K562 (cell line): ENCODE measurements around the gene PRPF38A. TPM values are rescaled to one million over a fixed set of nuclear protein-coding genes. Genes with fewer than 3 reads are reported as not detected.

Experiments used
- CBX5 ChIP-seq: IDR thresholded peaks from 2 replicates; pipeline ENCODE4 v1.6.1; 2014; ENCODE audit warnings: low read depth, borderline replicate concordance
- E2F4 ChIP-seq: sonication (generic); formaldehyde crosslinking; IDR thresholded peaks from 2 replicates; pipeline ENCODE4 v1.8.0; 2022; ENCODE audit warnings: mild to moderate bottlenecking, low read depth, missing genetic modification reagents
- EP400 ChIP-seq: fragments of 450-650 bp; IDR thresholded peaks from 2 replicates; pipeline ENCODE4 v1.6.1; 2017; ENCODE audit warnings: antibody characterized with exemption, mild to moderate bottlenecking, moderate library complexity
- ETS1 ChIP-seq: conservative IDR thresholded peaks from 2 replicates; pipeline ENCODE4 v1.6.1; 2011; ENCODE audit warnings: low read depth, mild to moderate bottlenecking, low read length; ENCODE audit not compliant: control insufficient read depth
- IRF1 ChIP-seq: sonication (generic); formaldehyde crosslinking; IDR thresholded peaks from 2 replicates; pipeline ENCODE4 v1.8.0; 2022; ENCODE audit warnings: missing genetic modification reagents, mild to moderate bottlenecking, borderline replicate concordance
- JUN ChIP-seq, 2 experiments: sonication (generic) in 1 of 2; formaldehyde crosslinking in 1 of 2; IDR thresholded peaks; 2 replicates each; pipeline versions ENCODE4 v1.6.1 to v1.8.0; 2012 to 2022; ENCODE audit warnings: borderline replicate concordance in 2 of 2, mild to moderate bottlenecking in 2 of 2, improper control_type of control experiment in 1 of 2, low read depth in 1 of 2, low read length in 1 of 2, missing genetic modification reagents in 1 of 2
- MBD1 ChIP-seq: fragments of 250-450 bp; sonication (Bioruptor Pico); IDR thresholded peaks from 2 replicates; pipeline ENCODE4 v1.8.0; 2022; ENCODE audit warnings: inconsistent platforms
- MTA3 ChIP-seq: fragments of 450-650 bp; formaldehyde crosslinking; IDR thresholded peaks from 2 replicates; pipeline ENCODE4 v1.6.1; 2017; ENCODE audit warnings: mild to moderate bottlenecking, borderline replicate concordance
- NFE2L1 ChIP-seq: fragments of 450-650 bp; IDR thresholded peaks from 2 replicates; pipeline ENCODE4 v1.6.1; 2016; ENCODE audit warnings: missing genetic modification characterization, low read depth, mild to moderate bottlenecking, missing compliant biosample characterization, moderate library complexity, borderline replicate concordance
- NFIX ChIP-seq: fragments of 250-450 bp; sonication (Bioruptor Pico); IDR thresholded peaks from 2 replicates; pipeline ENCODE4 v1.4.0; 2020; ENCODE audit warnings: low read depth, mild to moderate bottlenecking, moderate library complexity
- NR3C1 ChIP-seq: sonication (generic); formaldehyde crosslinking; IDR thresholded peaks from 2 replicates; pipeline ENCODE4 v1.8.1; 2022; ENCODE audit warnings: missing genetic modification reagents
- PATZ1 ChIP-seq: fragments of 250-450 bp; sonication (Bioruptor Pico); IDR thresholded peaks from 2 replicates; pipeline ENCODE4 v1.5.0; 2020; ENCODE audit warnings: mild to moderate bottlenecking, borderline replicate concordance
- PHF20 ChIP-seq: fragments of 450-650 bp; IDR thresholded peaks from 2 replicates; pipeline ENCODE4 v1.6.1; 2018; ENCODE audit not compliant: partially characterized antibody
- RNF2 ChIP-seq: sonication (generic); IDR thresholded peaks from 2 replicates; pipeline ENCODE4 v1.6.1; 2016
- SIRT6 ChIP-seq: IDR thresholded peaks from one replicate; pipeline ENCODE4 v1.6.1; 2012; ENCODE audit warnings: low read depth, mild to moderate bottlenecking, control low read depth, inconsistent platforms, low read length, moderate library complexity
- ZNF512 ChIP-seq: IDR thresholded peaks from 2 replicates; pipeline ENCODE4 v1.6.1; 2016; ENCODE audit warnings: missing genetic modification characterization, missing compliant biosample characterization
- polyA plus RNA-seq, 8 experiments: library from polyadenylated mRNA; depleted of rRNA in 4 of 8; stranded (reverse) in 5 of 8; unstranded in 3 of 8; fragments of >200 nt; fragmentation: Nextera tagmentation in 2 of 8; fragmentation: Illumina TruSeq in 1 of 8; extraction: Ambion mirVana in 2 of 8; extraction: Trizol in 1 of 8; gene quantifications; 2 replicates each; pipeline versions ENCODE4 v1.2.1 to v1.2.3, GENCODE V29; 2011 to 2014; ENCODE audit warnings: inconsistent platforms in 1 of 8, missing spikeins in 1 of 8
- total RNA-seq, 7 experiments: library from RNA; depleted of rRNA in 6 of 7; stranded (reverse); fragments of >200 nt in 6 of 7; fragmentation: Illumina TruSeq in 2 of 7; extraction: Trizol in 2 of 7; gene quantifications; 2 replicates each; pipeline versions ENCODE4 v1.2.1 to v1.2.3, GENCODE V29; 2011 to 2021; ENCODE audit warnings: low replicate concordance in 1 of 7

Gene PRPF38A
- total and polyA plus RNA-seq, 9 of the 15 experiments (the other 6 are each of a cell fraction or from before 2014, with no cell fraction given): 53.6 to 198 (median 89.2) TPM

GRCh38 chr1:52403566-52404115 lies 761 bp upstream of the PRPF38A start (continued):
- TF ChIP-seq NR3C1 (CRISPR knock-in tag) (no peak), JUN (IDR thresholded peaks at IDR 0.05; ENCODE audit: borderline replicate concordance, low read depth, low read length) (no peak), JUN (CRISPR knock-in tag; IDR thresholded peaks at IDR 0.05; ENCODE audit: borderline replicate concordance) (no peak), RNF2 (no peak), ETS1 (no peak; the same call in 1 of the 2 replicates), PATZ1 (CRISPR knock-in tag) (no peak), CBX5 (no peak), EP400 (no peak), NFE2L1 (tag) (no peak), MTA3 (peak; percentile 45), NFIX (CRISPR knock-in tag) (no peak), SIRT6 (no peak), E2F4 (CRISPR knock-in tag) (peak; percentile 76; the same call in 1 of the 2 replicates), IRF1 (CRISPR knock-in tag) (no peak), ZNF512 (no peak), PHF20 (peak; percentile 59), MBD1 (CRISPR knock-in tag) (no peak)
